NB4 (cell line): ENCODE measurements around the gene AAR2.
A peak's percentile ranks its signal among the peaks of the same experiment; 100 is the strongest.

Experiments
- POLR2A ChIP-seq: IDR thresholded peaks from 2 replicates; pipeline ENCODE4 v1.6.1; 2011; ENCODE audit warnings: mild to moderate bottlenecking; ENCODE audit not compliant: insufficient read length; ENCODE audit errors: extremely low read depth
- TF ChIP-seq, protein P1 (sequence below): IDR thresholded peaks from one replicate; pipeline ENCODE4 v1.5.1; 2012; ENCODE audit warnings: low read depth, low read length
- TF ChIP-seq, protein P2 (sequence below): IDR thresholded peaks from 2 replicates; pipeline ENCODE4 v1.6.1; 2011; ENCODE audit warnings: low read depth, low read length

DNA sequence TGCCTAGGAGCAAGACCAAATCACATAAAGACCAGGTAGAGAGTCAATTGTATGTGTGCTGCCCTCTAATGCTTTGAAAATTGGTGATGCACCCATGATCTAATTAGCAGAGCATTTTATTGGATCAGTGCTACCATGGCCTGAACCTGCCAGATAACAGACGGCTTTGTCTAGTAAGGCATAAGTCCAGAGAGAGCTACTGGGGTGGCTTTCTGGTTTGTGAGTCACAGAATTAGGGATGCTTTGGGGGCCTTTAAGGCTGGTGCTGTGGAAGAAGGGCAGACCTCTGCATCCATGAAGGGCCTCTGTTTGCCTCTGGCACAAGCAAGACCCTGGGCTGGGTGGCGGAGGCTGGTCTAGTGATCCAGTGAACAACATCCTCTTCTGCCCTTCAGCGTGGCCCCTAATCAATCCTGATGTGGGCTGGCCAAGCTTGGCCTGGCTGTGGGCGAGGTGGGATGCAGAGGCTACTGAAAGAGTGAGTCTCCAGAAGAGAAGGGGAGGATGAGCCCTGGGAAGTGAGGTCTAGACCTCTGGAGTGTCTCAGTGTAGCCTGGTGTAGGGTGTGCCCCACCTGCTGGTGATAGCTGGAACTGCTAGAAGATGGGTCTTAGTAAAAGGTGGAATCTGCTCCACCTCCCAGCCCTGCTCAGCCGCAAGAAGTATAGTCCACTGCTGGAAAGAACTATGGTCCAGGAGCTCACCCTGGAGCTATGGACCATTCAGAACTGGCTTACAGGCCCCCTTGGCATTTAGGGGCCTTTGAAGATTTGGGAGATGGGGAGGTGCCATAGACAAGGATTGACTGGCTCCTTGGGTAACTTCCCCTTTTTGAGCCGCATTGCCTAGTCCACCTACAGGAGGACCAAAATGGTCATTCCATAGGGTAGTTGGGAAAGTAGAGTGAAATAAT, 36.7 kb upstream of the AAR2 start:
- no peak for TF ChIP-seq POLR2A
- TF ChIP-seq, protein P1, sequence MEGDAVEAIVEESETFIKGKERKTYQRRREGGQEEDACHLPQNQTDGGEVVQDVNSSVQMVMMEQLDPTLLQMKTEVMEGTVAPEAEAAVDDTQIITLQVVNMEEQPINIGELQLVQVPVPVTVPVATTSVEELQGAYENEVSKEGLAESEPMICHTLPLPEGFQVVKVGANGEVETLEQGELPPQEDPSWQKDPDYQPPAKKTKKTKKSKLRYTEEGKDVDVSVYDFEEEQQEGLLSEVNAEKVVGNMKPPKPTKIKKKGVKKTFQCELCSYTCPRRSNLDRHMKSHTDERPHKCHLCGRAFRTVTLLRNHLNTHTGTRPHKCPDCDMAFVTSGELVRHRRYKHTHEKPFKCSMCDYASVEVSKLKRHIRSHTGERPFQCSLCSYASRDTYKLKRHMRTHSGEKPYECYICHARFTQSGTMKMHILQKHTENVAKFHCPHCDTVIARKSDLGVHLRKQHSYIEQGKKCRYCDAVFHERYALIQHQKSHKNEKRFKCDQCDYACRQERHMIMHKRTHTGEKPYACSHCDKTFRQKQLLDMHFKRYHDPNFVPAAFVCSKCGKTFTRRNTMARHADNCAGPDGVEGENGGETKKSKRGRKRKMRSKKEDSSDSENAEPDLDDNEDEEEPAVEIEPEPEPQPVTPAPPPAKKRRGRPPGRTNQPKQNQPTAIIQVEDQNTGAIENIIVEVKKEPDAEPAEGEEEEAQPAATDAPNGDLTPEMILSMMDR, result peak; percentile 97
- TF ChIP-seq, protein P2, sequence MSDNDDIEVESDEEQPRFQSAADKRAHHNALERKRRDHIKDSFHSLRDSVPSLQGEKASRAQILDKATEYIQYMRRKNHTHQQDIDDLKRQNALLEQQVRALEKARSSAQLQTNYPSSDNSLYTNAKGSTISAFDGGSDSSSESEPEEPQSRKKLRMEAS, result 0 out of 2 replicates have a peak, but pooled peaks have one; percentile 22
